GM19397 (cell line): Measurements from ENCODE around the gene RNF128.

ENCODE experiments used
- ATAC-seq: cut with Tn5 transposase; IDR thresholded peaks from one replicate; pipeline ENCODE4 v1.9.1; 2021; ENCODE audit warnings: mild to moderate bottlenecking, moderate library complexity; ENCODE audit not compliant: unreplicated experiment

RNF128 gene

DNA sequence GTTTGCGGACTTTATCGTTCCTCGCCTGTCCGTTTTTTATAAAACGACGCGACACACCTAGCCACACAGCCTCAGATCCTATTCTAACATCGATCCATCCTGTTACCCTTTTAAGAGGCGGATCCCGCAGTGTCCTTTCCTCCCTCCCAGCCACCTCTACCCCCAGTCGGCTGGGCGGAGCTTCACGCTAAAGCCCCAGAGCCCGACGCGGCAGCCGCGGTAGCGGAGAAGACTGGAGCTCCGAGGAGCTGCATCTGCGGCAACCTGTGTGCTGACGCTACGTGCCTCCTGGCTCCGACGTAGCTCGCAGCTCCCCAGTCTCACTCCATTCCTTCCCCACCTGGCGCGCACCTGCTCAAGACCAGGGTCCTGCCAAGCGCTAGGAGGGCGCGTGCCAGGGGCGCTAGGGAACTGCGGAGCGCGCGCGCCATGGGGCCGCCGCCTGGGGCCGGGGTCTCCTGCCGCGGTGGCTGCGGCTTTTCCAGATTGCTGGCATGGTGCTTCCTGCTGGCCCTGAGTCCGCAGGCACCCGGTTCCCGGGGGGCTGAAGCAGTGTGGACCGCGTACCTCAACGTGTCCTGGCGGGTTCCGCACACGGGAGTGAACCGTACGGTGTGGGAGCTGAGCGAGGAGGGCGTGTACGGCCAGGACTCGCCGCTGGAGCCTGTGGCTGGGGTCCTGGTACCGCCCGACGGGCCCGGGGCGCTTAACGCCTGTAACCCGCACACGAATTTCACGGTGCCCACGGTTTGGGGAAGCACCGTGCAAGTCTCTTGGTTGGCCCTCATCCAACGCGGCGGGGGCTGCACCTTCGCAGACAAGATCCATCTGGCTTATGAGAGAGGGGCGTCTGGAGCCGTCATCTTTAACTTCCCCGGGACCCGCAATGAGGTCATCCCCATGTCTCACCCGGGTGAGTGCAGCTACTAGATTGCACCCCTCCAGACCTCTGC, at the start of gene RNF128:
TSS of gene RNF128 (plus strand) at position 217 of the 953 bp plus-strand sequence. CDS start at position 430, 213 bp downstream.
- ATAC-seq = no peak

DNA sequence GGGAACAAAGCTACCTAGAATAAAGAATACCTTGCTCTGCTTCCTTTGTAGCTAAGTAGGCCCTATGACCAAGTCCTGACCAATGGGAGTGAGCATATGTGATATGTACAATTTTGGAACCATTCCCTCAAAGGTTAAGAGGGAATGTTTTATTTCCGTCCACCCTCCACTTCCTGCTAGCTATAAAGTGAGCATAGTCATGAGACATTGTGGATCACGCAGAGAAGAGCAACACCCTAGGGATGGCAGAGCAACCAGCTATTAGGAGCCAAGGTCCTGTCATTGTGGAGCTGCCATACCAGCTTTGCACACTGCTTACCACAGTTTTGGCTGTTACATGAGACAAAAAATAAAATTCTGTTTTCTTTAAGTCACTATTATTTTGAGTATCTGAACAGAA, 45.8 kb upstream of the RNF128 start:
- ATAC-seq = no peak

DNA sequence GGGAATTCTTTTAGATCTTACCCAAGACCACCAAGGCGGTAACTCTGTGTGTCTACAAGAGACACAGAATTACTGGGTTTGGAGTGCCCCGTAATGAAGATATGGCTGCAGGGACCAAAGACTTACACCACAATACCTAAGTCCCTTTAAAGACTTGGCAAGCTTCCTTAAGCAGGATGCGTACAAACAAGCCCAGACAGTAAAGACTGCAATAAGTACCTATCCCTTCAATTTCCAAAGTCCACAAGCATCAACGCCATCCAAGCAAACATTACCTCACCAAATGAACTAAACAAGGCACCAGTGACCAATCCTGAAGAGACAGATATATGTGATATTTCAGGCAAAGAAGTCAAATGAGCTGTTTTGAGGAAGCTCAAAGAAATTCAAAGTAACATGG, 42.3 kb upstream of the RNF128 start:
- ATAC-seq = no peak

- ATAC-seq = no peak
Measured at GRCh38 chrX:106692425-106693065, 34.0 kb upstream of the RNF128 start.

DNA sequence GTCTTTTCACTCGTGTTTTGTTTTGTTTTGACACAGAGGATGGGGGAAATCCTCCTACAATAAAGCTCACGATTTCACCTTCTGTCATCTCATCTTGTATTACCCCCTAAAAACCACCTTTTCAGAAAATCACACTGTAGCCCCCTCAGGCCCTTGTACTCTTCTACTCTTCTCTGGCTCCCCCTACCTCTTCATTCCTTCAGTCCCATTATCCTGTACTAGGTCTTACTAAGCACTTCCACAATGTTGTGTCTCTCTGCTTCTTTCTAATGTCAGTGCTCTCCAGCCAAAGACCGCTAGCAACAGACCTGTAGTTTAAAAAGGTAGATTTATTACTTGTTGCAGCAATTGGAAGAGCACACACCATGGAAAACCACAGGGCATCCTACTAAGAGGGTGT, 30.0 kb upstream of the RNF128 start:
- no peak for ATAC-seq

GRCh38 chrX:106698693-106699092, 27.8 kb upstream of the RNF128 start:
- no peak for ATAC-seq

DNA sequence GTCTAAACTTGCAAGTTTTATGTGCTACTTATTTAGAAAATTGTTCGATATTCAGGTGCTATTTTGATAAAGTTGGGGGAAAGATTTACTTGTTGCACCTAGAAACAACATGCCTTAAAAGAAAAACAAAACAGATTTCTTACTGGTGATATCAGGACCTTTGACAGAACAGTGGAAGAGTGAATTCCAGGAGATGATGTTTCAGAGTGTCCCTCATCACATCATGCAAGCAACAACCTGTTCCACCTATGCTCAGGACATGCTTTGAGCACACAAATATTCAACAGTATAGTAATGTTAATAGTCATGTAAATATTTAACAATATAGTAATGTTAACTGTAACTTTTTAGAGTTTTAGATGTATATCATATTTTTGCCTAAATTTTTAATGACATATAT, 23.9 kb upstream of the RNF128 start:
- no peak for ATAC-seq

- ATAC-seq = no peak
Measured at GRCh38 chrX:106706466-106706865, 20.0 kb upstream of the RNF128 start.

DNA sequence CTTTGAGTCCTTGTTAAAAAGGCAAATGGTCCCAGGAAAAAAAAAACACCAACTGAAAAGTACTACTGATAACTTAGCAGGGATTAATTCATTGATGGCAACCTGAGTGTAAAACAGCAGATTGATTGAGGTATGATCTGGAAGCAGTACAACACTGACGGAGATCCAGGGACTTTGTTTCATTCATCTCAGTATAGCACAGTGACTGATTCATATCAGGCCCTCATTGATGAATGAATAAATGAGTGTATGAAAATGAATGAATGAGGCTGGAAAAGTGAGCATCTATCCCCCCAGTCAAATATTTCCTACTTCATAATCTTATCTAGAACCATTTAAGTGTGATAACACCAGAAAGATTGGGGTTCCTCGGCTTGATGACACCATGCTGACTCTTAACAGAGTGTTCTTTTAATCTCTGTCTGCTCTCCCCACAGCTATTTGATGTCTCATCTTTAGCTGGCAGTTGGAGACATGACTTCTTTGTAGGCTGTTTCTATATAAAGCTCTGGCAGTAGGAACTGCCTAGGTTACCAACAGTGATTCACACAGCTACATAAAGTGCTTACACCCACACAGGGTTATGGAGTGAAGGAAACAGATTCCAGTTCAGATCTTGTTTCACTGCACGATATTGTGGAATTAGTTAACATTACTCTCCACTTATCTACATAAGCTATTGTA, 18.6 kb upstream of the RNF128 start:
- ATAC-seq = no peak

GRCh38 chrX:106710771-106711170, 15.7 kb upstream of the RNF128 start:
- ATAC-seq = no peak

GRCh38 chrX:106711375-106711774, 15.1 kb upstream of the RNF128 start:
- no peak for ATAC-seq

GRCh38 chrX:106716004-106716403, 10.5 kb upstream of the RNF128 start:
- ATAC-seq = no peak

DNA sequence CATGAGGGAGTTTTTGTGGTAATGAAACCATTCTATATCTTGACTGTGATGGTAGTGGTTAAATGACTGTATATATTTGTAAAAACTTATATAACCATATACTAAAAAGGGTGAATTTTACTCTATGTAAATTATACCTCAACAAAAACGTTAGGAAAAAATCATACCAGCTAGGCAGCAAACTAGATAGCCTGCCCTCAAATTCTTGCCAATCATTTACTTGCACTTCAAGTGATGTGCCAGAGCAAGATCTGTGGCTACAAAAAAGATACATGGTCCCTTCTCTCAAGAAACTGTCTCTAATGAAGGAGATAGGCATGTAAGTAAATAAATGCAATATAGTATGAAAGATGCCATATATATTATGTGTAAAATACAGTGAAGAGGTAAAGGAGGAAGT, 10.0 kb upstream of the RNF128 start:
- no peak for ATAC-seq

DNA sequence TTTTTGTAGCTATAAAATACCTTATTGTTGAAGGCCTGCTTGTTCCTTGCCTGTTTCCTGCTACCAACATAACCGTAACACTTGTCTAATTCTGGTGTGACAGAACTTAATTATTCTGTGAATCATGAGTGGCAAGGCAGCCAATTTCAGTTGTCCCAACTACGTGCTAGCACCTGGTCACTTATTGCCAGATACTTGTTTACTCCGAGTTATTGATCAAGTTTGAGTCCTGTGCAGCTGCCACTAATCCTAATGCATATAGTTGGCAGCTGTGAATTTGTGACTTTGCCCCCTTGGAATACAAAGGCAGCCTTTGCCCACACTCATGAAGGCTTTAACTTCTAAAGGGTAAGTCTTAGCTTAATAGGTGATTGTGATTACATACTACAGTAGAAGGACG, 7.8 kb upstream of the RNF128 start:
- ATAC-seq = no peak

DNA sequence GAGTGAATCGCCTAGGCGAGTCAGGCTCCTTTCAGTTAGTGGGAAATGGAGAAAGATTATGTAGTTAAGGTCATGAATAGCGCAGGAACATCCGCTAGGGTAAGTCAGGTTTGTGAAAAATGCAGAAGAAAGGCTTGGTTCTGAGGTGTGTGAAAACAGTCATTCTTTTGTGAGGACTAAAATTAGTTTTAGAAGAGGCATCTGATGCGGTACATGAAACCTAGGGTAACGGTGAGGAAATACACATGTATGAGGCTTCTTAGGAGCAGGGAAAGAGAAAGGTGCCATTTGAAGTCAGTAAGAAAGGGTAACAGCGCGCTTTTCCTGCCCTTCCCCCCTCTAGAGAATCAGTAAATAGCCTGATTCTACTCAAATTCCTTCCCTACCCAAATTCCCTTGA, 570 bp upstream of the RNF128 start:
- no peak for ATAC-seq

DNA sequence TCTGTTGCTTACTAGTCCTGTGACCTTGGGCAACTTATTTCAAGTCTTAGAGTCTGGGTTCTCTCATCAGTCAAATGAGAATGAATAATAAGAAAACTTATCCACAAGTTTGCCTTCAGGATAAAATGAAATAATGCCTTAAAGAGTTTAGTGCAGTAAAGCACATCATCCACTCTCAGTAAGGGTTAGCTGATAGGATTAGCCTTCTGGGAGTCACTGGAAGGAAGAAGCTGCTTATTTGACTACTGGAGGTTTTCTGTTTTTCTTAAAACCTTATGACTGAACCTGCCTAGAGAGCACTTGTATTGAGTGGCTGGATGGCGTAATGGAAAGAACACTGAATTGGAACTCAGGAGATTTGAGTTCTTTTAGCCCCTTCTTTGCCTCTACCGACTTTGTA, 1.8 kb downstream of the RNF128 start:
- ATAC-seq = no peak

- no peak for ATAC-seq
Measured at GRCh38 chrX:106730401-106730800, 3.9 kb downstream of the RNF128 start.

DNA sequence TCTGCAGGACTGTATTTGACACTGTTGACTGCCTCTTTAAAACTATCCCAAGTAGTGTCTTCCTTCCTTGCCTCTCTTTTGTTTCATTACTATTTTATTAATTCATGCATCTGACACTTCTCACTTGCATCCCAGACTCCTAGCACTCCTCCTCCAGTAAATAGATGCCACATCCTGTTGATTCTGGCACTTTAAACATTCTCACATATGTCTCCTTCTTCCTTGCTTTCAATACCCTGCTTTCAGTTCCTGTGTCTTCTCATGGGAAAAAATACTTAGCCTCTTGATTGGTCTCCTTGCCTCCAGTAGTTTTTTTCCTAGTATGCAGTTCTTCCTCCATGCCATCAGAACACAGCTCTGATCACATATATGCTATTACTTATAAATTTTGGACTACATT, 5.1 kb downstream of the RNF128 start:
- no peak for ATAC-seq

DNA sequence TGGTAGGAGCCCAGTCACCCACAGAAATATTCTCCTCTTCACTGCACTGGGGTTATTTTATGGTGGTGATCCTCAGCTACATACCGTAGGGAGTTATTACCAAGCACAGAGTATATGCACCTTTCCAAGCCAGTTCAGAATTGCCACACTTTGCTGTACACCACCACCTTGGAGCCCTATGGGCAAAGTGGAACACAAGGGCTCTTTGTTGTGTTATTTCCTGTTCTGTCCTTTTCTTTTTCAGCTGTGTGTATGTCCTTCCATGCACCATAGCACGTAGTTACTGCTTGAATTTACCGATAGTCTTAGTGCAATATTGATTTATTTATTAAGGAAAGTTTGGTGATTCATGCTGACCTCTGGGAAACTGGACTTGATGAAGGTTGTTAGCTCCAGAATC, 8.3 kb downstream of the RNF128 start:
- ATAC-seq = no peak

- ATAC-seq = no peak
Measured at GRCh38 chrX:106740193-106740780, 13.8 kb downstream of the RNF128 start.

DNA sequence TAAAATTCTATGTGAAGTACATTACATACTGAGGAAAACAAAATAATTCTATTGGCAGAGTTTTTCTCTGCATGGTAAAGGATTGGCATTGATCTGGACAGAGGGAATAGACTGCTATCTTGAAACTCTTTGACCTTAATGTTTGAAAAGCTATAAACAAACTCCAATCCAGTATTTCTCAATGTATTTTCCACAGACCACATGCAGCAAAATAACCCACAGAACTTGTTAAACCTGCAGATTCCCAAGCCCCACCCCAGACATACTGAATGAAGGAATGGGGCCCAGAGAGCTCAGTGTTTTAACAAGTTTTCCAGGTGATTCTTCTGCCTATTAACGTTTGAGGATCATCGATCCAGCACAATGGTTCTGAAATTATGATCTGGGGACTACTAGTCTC, 15.7 kb downstream of the RNF128 start:
- ATAC-seq = no peak
